GM18870 (cell line): ENCODE data around the gene ANKRD11.
"Not testable (repeated sequence)": the region's sequence is repeated elsewhere in the genome, so short reads cannot be mapped to it uniquely, and the experiment has no call there.

Experiments used
- ATAC-seq: cut with Tn5 transposase; IDR thresholded peaks from one replicate; pipeline ENCODE4 v1.9.1; 2021; ENCODE audit warnings: moderate library complexity; ENCODE audit not compliant: unreplicated experiment

ANKRD11 gene

DNA sequence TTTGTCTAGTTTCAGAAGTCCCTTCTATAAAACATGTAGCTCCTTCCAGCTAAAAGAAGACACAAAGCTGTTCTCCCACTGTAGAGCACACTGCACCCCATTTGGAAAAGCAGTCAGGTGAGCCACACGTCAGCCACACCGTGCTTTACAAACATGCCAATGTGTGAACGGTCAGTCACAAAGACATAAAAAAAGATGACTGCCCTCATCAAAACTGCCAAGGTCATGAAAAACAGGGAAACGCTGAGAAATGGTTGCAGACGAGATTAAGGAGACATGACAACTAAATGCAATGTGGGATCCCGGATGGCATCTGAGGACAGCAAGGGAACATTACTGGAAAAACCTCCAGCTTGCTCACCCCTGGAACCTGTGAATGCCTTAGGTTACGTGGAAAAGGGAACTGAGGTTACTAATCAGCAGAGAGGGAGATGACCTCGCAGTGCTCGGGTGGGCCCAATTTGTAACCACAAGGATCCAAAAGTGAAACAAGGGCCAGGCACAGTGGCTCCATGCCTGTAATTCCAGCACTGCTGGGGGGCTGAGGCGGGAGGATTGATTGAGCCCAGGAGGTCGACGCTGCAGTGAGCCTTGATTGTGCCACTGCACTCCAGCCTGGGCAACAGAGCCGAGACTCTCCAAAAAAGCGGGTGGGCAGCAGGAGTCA lies 8.1 kb downstream of the ANKRD11 start:
- no peak for ATAC-seq

DNA sequence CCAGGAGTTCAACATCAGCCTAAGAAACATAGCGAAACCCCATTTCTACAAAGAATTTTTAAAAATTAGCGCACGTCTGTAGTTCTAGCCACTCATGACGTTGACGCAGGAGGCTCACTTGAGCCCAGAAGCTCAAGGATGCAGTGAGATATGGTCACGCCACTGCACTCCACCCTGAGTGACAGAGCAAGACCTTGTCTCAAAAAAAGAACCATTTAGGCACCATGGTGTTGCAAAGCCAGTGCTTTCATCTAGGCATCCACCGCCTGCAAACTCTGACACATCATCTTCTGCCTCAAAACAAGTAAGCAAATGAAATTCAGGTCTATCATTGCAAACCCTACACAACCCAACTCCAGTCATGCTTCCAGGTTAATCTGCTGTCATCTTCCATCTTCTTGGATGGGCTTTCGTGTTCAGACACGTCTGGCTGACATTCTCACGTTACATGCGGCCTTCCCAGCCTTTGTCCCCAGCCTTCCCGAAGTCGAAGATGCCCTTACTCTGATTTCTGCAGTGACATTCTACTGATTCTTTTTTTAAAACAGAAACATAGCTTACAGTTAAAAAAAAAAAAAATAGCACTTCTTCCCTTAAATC lies 8.9 kb downstream of the ANKRD11 start:
- ATAC-seq, result no peak

DNA sequence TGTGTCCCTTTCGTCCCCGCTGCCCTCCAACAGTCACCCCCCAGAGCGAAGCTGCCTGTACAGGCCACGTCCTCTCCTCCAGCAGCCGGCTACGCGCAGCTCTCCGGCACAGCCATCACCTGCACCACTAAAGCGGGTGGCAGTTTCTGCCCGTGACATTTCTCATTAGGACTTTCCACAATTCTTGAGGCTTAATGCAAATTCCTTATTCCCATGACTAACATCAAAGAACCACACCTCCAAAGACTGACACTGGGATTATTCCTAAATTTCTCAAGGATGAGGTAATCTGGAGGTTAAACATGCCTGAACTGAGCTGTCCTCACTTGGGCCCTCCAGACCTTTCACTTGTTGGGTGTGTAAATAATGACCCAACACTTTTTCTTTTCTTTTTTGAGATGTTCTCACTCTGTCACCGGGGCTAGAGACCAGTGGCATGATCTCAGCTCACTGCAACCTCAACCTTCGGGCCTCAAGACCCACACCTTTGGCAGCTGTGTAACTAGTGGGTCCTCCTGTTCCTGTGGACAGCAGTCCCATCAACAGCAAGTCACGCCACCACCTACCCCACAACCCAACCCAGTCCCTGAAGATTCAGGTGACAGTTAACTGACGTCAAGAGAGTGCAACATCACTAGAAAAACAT lies 11.7 kb downstream of the ANKRD11 start:
- no peak for ATAC-seq

DNA sequence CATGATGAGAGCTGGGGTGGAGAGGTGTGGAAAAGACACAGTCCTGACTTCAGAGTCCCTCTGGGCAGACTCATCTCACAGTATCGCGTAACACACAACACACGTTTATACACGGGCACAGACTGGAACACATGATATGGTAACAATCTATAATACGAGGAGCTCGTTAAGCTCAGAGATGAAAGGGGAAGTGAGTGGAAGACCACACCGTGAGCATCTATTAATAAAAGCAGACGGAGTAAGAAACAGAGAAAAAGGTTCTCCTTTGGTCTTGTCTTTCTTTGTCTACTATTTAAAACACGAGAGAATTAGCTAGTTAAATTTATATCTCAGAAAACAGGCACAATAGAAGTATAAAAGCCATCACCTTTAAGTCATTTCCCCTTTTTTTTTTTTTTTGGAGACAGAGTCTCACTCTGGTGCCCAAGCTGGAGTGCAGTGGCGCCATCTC lies 13.5 kb downstream of the ANKRD11 start:
- ATAC-seq, result no peak

- no peak for ATAC-seq
Measured at GRCh38 chr16:89476379-89476778, 14.0 kb downstream of the ANKRD11 start.

- no peak for ATAC-seq
Measured at GRCh38 chr16:89475144-89475543, 15.2 kb downstream of the ANKRD11 start.

DNA sequence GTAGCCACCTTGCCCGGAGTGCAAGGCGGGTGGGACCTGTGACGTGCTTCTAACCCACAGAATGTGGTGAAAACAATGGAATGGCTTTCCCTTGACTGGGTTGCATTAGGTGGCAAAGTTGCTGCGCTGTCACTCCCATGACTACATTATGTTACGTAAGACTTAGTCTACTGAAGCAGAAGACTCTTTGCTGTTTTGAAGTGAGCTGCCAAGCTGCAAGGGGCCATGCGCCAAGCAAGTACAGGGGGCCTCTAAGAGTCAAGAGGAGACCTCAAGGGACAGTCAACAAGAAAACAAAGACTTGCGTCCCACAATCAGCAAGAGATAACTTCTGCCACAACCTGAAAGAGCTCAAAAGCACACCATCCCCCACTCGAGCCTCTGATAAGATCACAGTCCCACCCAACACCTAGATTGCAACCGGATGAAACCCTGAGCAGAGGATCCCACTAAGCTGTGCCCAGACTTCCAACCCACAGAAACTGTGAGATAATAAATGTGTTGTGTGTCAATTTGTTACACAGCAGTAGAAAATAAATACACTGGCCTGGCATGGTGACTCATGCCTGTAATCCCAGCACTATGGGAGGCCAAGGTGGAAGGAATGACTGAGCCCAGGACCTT lies 16.5 kb downstream of the ANKRD11 start:
- no peak for ATAC-seq

DNA sequence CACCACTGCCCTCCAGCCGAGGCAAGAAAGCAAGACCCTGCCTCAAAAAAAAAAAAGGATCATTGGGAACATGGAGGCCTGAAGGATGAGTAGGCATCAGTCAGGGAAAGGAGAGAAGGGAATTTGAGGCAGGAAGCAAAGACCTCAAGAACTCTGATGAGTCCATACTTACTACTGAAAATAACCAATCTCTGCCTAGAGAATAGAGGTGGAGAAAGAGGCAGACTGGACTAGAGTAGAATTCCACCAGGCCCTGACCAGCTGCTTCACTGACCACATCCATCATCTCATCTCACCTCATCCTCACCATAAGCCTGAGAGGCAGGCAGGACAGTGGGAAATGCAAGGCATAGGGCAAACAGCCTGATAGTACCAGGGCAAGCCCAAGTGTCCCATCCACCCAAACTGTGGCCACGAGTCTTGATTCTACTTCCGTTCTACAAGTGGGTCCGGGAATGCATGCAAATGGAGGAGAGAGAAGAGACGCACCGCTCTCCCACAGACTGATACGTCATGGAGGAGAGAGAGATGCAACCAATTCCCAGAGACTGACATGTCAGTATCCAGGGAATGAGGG lies 17.1 kb downstream of the ANKRD11 start:
- no peak for ATAC-seq

DNA sequence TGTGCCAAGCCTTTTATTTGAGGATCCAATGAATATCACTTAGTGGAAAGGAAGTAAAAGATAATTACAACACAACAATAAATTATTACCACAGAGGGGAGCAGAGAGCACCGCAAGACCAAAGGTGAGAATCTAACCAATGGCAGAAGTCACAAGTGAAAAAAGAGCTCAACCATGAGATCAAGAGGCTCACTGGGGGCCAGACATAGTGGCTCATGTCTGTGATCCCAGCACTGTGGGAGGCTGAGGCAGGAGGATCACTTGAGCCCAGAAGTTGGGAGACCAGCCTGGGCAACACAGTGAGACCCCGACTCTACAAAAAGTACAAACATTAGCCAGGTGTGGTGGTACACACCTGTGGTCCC lies 17.7 kb downstream of the ANKRD11 start:
- no peak for ATAC-seq

GRCh38 chr16:89467382-89467781 lies 23.0 kb downstream of the ANKRD11 start:
- no peak for ATAC-seq

DNA sequence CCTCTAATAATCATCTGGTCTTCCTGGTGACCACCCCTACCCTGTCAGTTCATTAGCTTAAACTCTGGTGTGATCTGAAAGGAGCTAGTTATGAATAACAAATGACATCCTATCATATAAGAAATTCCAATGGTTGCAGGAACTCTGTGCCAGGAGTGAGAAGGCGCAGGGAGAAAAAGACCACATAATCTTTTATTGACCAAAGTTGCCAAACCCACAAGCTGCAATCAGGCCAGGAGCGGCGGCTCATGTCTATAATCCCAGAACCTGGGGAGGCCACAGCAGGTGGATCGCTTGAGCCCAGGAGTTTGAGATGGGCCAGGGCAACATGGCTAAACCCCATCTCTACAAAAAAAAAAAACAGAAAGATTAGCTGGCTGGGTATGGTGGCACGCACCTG lies 23.4 kb downstream of the ANKRD11 start:
- ATAC-seq, result no peak

GRCh38 chr16:89463312-89463711 lies 27.0 kb downstream of the ANKRD11 start:
- not testable (repeated sequence) for ATAC-seq

DNA sequence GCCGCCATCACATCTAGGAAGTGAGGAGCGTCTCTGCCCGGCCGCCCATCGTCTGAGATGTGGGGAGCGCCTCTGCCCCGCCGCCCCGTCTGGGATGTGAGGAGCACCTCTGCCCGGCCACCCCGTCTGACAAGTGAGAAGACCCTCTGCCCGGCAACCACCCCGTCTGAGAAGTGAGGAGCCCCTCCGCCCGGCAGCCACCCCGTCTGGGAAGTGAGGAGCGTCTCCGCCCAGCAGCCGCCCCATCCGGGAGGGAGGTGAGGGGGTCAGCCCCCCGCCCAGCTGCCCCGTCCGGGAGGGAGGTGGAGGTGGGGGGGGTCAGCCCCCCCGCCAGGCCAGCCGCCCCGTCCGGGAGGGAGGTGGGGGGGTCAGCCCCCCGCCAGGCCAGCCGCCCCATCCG lies 27.7 kb downstream of the ANKRD11 start:
- not testable (repeated sequence) for ATAC-seq

GRCh38 chr16:89461890-89462289 lies 28.5 kb downstream of the ANKRD11 start:
- not testable (repeated sequence) for ATAC-seq

DNA sequence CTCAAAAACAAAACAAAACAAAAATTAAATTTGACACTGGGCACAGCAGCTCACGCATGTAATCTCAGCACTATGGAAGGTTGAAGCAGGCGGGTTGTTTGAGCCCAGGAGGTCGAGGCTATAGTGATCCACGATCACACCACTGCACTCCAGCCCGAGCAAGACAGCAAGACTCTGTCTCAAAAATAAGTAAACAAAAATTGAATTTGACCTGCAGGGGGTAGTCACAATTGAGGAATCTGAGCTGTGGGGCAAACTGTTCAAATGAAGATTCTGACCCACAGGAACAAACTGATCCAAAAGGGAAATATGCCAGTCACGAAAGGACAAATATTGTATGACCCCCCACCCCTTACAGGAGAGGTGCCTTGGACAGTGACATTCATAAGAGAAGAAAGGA lies 29.8 kb downstream of the ANKRD11 start:
- no peak for ATAC-seq

DNA sequence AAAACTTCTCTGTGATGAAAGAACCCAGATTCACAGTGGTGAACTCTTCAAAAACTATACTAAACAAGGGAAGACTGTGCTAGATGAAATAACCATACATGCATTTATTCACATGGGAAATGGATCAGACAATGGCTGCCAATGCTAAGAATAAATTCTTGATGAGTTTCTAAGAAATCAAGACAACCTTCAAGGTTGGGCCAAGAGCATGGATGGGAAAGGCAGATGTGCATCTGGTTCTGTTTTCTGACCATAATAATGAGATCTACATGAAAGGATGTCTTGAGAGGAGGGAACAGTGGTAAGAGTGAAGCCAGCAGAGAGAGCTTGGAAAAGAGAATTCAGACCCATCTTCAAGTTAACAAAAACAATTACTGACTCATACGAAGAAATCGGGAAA lies 31.4 kb downstream of the ANKRD11 start:
- ATAC-seq, result no peak

GRCh38 chr16:89458551-89458950 lies 31.8 kb downstream of the ANKRD11 start:
- no peak for ATAC-seq

GRCh38 chr16:89456419-89456959 lies 33.9 kb downstream of the ANKRD11 start:
- ATAC-seq, result no peak

DNA sequence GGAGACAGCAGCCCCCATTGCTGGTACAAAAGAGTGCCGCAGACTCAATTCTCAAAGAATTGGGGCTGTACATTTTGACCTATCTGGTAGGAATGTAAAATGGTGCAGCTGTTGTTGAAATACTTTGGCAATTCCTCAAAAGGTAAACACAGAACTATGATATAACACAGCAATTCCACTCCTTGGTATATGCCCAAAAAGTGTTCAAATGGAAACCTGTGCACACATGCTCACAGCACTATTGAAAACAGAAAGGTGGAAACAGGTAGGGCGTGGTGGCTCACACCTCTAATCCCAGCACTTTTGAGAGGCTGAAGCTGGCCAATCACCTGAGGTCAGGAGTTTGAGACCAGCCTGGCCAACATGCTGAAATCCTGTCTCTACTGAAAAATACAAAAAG lies 34.7 kb downstream of the ANKRD11 start:
- no peak for ATAC-seq

- no peak for ATAC-seq
Measured at GRCh38 chr16:89455178-89455577, 35.2 kb downstream of the ANKRD11 start.

- ATAC-seq, result not testable (repeated sequence)
Measured at GRCh38 chr16:89454378-89455125, 35.8 kb downstream of the ANKRD11 start.
